Panc1 (cell line): Measurements from ENCODE around the gene FAM8A1.

Experiments used
- SIN3A ChIP-seq: IDR thresholded peaks from 2 replicates; pipeline ENCODE4 v1.6.1; 2012; ENCODE audit warnings: low read depth, mild to moderate bottlenecking, low read length, moderate library complexity, borderline replicate concordance; ENCODE audit not compliant: insufficient read depth
- TF ChIP-seq, protein P1 (sequence below): fragments of 450-650 bp; IDR thresholded peaks from 2 replicates; pipeline ENCODE4 v1.5.1; 2017; ENCODE audit warnings: mild to moderate bottlenecking

DNA sequence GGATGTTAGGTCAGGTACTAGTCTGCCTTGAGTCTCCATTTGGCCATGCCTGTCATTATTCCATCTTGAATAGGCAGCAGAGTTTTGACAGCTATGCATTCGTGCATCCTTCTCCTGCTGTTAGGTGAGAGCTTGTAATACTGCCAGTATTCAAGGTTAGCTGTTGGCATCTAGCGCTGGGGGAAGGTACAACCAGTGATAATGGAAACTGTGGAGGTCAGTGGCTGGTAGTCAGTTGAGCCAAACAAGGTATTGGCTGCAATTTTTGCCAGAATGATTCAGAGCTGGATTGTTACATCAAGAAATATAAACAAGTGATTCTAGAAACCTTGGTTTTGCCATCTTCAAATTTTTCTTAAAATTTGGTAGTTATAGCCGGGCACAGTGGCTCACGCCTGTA lies 6.5 kb downstream of the FAM8A1 start:
- no peak for TF ChIP-seq SIN3A
- TF ChIP-seq, protein P1, sequence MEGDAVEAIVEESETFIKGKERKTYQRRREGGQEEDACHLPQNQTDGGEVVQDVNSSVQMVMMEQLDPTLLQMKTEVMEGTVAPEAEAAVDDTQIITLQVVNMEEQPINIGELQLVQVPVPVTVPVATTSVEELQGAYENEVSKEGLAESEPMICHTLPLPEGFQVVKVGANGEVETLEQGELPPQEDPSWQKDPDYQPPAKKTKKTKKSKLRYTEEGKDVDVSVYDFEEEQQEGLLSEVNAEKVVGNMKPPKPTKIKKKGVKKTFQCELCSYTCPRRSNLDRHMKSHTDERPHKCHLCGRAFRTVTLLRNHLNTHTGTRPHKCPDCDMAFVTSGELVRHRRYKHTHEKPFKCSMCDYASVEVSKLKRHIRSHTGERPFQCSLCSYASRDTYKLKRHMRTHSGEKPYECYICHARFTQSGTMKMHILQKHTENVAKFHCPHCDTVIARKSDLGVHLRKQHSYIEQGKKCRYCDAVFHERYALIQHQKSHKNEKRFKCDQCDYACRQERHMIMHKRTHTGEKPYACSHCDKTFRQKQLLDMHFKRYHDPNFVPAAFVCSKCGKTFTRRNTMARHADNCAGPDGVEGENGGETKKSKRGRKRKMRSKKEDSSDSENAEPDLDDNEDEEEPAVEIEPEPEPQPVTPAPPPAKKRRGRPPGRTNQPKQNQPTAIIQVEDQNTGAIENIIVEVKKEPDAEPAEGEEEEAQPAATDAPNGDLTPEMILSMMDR: no peak
